ENCODE measurements around the gene CAMK1D.

DNA sequence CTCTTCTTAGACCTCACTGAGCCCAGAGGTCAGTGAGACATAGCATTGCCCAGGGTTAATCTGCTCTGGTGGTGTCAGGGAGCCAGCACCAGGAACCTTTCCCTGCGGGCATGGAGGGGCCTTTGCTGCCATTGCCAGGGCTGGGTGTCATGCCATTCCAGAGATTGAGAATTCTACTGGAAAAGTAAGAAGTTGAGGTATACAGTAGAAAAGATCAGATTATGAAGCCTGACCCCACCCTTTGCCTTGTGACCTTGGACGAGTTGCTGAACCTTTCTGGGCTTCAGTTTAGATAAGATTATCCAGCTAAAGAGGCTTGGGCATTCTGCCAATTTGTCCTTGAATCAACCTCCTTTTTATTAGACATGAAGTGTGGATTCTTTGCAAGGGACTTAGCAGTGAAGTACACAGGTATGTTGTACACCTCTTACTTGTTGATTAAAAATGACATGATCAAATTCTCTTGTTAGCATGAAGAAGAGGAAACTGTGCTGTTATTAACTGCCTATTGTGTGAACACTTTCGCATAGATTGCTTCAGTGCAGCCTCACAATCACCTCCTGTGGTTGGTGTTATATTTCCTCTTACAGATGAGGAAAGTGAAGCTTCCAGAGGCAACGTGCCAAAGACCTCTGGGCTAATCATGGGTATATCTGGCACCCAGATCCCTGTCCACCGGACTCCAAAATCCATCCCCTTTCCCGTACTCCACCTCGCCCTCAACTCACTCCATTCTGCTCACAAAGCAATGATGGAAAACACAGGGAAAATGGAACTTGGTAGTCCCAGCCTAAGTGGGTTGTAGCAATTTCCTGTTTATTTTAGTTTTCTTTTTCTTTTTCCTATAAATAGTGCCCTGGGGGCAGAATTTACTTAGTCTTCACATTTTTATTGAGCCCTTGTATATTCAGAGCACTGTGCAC, 151.3 kb downstream of the CAMK1D start:
- TF ChIP-seq, protein P1, sequence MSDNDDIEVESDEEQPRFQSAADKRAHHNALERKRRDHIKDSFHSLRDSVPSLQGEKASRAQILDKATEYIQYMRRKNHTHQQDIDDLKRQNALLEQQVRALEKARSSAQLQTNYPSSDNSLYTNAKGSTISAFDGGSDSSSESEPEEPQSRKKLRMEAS (IDR thresholded peaks at IDR 0.05; ENCODE audit: low read depth): no peak
- TF ChIP-seq EP300 (IDR thresholded peaks at IDR 0.05; ENCODE audit: borderline replicate concordance in 1 of 2, low read depth in 1 of 2, low read length in 1 of 2) (no peak), RCOR1 (IDR thresholded peaks at IDR 0.05; ENCODE audit: low read length) (no peak), EZH2phosphoT487 (IDR thresholded peaks at IDR 0.05; ENCODE audit: borderline replicate concordance, low read depth) (no peak), SIN3A (IDR thresholded peaks at IDR 0.05; ENCODE audit: borderline replicate concordance, low read depth, low read length) (no peak), TAF1 (IDR thresholded peaks at IDR 0.05; ENCODE audit: borderline replicate concordance, low read depth, low read length) (no peak)
- TF ChIP-seq, protein P2, sequence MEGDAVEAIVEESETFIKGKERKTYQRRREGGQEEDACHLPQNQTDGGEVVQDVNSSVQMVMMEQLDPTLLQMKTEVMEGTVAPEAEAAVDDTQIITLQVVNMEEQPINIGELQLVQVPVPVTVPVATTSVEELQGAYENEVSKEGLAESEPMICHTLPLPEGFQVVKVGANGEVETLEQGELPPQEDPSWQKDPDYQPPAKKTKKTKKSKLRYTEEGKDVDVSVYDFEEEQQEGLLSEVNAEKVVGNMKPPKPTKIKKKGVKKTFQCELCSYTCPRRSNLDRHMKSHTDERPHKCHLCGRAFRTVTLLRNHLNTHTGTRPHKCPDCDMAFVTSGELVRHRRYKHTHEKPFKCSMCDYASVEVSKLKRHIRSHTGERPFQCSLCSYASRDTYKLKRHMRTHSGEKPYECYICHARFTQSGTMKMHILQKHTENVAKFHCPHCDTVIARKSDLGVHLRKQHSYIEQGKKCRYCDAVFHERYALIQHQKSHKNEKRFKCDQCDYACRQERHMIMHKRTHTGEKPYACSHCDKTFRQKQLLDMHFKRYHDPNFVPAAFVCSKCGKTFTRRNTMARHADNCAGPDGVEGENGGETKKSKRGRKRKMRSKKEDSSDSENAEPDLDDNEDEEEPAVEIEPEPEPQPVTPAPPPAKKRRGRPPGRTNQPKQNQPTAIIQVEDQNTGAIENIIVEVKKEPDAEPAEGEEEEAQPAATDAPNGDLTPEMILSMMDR (IDR thresholded peaks at IDR 0.05): no peak
- TF ChIP-seq, protein P3, sequence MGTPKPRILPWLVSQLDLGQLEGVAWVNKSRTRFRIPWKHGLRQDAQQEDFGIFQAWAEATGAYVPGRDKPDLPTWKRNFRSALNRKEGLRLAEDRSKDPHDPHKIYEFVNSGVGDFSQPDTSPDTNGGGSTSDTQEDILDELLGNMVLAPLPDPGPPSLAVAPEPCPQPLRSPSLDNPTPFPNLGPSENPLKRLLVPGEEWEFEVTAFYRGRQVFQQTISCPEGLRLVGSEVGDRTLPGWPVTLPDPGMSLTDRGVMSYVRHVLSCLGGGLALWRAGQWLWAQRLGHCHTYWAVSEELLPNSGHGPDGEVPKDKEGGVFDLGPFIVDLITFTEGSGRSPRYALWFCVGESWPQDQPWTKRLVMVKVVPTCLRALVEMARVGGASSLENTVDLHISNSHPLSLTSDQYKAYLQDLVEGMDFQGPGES (IDR thresholded peaks at IDR 0.05; ENCODE audit: low read depth, low read length): no peak

Measured in SK-N-SH (cell line).